Vagina (tissue), 2 donors: ENCODE data around the gene ACP4.

Experiments
- POLR2AphosphoS5 ChIP-seq, 2 donors: sonication (generic); formaldehyde crosslinking; IDR thresholded peaks; one replicate each; pipeline ENCODE4 v1.9.0; 2017; ENCODE audit warnings: antibody characterized with exemption in 2 of 2, mild to moderate bottlenecking in 2 of 2, low read depth in 1 of 2; ENCODE audit not compliant: insufficient read depth in 1 of 2
- TF ChIP-seq, protein P1 (sequence below), 3 experiments: fragments of 450-650 bp in 2 of 3; fragments of 200-600 bp in 1 of 3; sonication (generic) in 1 of 3; IDR thresholded peaks; one replicate each; pipeline ENCODE4 v1.5.1; 2017 to 2019; ENCODE audit warnings: antibody characterized with exemption in 3 of 3, mild to moderate bottlenecking in 2 of 3, moderate library complexity in 2 of 3

DNA sequence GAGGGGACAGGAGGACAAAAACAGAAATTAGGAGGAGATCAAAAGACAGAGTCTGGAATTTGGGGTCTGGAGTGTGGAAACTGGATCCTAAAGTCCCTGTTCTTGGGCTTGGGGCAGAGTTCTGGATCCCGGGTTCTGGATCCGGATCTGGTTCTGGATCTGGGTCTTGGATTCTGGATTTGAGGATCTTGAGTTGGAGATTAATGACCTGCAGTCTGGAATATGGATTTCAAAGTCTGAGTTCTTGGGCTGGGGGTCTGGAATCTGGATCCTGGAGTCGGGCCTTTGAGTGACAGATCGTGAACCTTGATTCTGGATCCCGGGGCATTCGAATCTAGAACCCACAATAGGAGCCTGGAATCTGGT is 43.6 kb downstream of the ACP4 start:
- TF ChIP-seq, protein P1, sequence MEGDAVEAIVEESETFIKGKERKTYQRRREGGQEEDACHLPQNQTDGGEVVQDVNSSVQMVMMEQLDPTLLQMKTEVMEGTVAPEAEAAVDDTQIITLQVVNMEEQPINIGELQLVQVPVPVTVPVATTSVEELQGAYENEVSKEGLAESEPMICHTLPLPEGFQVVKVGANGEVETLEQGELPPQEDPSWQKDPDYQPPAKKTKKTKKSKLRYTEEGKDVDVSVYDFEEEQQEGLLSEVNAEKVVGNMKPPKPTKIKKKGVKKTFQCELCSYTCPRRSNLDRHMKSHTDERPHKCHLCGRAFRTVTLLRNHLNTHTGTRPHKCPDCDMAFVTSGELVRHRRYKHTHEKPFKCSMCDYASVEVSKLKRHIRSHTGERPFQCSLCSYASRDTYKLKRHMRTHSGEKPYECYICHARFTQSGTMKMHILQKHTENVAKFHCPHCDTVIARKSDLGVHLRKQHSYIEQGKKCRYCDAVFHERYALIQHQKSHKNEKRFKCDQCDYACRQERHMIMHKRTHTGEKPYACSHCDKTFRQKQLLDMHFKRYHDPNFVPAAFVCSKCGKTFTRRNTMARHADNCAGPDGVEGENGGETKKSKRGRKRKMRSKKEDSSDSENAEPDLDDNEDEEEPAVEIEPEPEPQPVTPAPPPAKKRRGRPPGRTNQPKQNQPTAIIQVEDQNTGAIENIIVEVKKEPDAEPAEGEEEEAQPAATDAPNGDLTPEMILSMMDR (IDR thresholded peaks at IDR 0.05), result no peak
- no peak for TF ChIP-seq POLR2AphosphoS5 (IDR thresholded peaks at IDR 0.05; ENCODE audit: insufficient read depth in 1 of 2, low read depth in 1 of 2)
